ENCODE measurements around the gene DNAH6. TPM values are rescaled to one million over a fixed set of nuclear protein-coding genes. Genes with fewer than 3 reads are reported as not detected.
"Not testable (repeated sequence)": the region's sequence is repeated elsewhere in the genome, so short reads cannot be mapped to it uniquely, and the experiment has no call there.

DNAH6 gene
- total and polyA plus RNA-seq, 2 of the 8 experiments (the other 6 are each of a cell fraction or from before 2014, with no cell fraction given), result 0.06 to 0.43 TPM

- H3K27me3 ChIP-seq (replicated peaks in 1 of 4; ENCODE audit: control insufficient read depth in 3 of 4, extremely low read depth in 1 of 4, insufficient read depth in 3 of 4, low read length in 3 of 4); H3K23ac ChIP-seq (ENCODE audit: insufficient read length); H2BK15ac ChIP-seq (ENCODE audit: low read length); H2AK5ac ChIP-seq (ENCODE audit: low read depth, low read length); H3K27ac ChIP-seq (ENCODE audit: low read depth, low read length); H3K18ac ChIP-seq (ENCODE audit: extremely low read depth, low read length); H3K23me2 ChIP-seq (ENCODE audit: low read depth, low read length); H2BK12ac ChIP-seq (ENCODE audit: low read depth, low read length); H4K91ac ChIP-seq (replicated peaks; ENCODE audit: insufficient read length, low read length); H3K79me1 ChIP-seq (ENCODE audit: low read depth, low read length); H2BK20ac ChIP-seq (ENCODE audit: low read length); H2BK5ac ChIP-seq (ENCODE audit: low read depth, low read length); H3K56ac ChIP-seq (replicated peaks; ENCODE audit: insufficient read length, low read depth, low read length); H3K4me1 ChIP-seq (replicated peaks in 1 of 4; ENCODE audit: control insufficient read depth in 3 of 4, insufficient read depth in 4 of 4, low read length in 3 of 4); H3K36me3 ChIP-seq (ENCODE audit: control insufficient read depth in 2 of 4, insufficient read depth in 4 of 4, low read length in 3 of 4); H3K9me3 ChIP-seq (ENCODE audit: insufficient read depth in 2 of 2, low read depth in 1 of 2, low read length in 1 of 2); H4K8ac ChIP-seq (ENCODE audit: extremely low read depth, insufficient read depth, low read length); POLR2A ChIA-PET (ENCODE audit: partially characterized antibody); H3K4ac ChIP-seq (replicated peaks; ENCODE audit: insufficient read length, low read depth, low read length); H4K5ac ChIP-seq (ENCODE audit: insufficient read length, low read depth, low read length); H3K4me2 ChIP-seq (ENCODE audit: insufficient read depth in 1 of 2, low read depth in 2 of 2, low read length in 2 of 2); FAIRE-seq; H3K79me2 ChIP-seq (ENCODE audit: control insufficient read depth in 1 of 2, insufficient read depth in 2 of 2, low read length in 2 of 2); DNase-seq (ENCODE audit: low read depth in 1 of 2, low spot score in 2 of 2); H3K9ac ChIP-seq (replicated peaks in 1 of 4; ENCODE audit: extremely low read depth in 1 of 4, low read depth in 3 of 4, low read length in 3 of 4); H4K20me1 ChIP-seq (replicated peaks in 1 of 2; ENCODE audit: control insufficient read depth in 1 of 2, insufficient read depth in 2 of 2, low read length in 2 of 2); H2BK120ac ChIP-seq (replicated peaks; ENCODE audit: low read depth, low read length); H3K4me3 ChIP-seq (ENCODE audit: extremely low read depth in 1 of 4, insufficient read depth in 2 of 4, low read depth in 3 of 4, low read length in 4 of 4); H3K14ac ChIP-seq (ENCODE audit: insufficient read length); H2AFZ ChIP-seq (ENCODE audit: low read length): not testable (repeated sequence)
- CTCF ChIA-PET (ENCODE audit: partially characterized antibody), result interaction anchor here (1.1 to 2.6 kb wide), 2 partner anchors 11 to 57 kb away, joined by 3 to 9 read pairs; no protein-coding TSS in a partner anchor
- WGBS, 2 experiments (ENCODE audit: extremely low coverage in 1 of 2, insufficient coverage in 1 of 2, insufficient read length in 1 of 2, insufficient replicate concordance in 2 of 2, low coverage in 1 of 2, low lambda C conversion rate in 2 of 2, missing lambda C conversion rate in 1 of 2), result 97% methylated on average over 4 of the region's 4 CpGs; no CpG with 5 or more reads in 1 of the 2 experiments
Observed at GRCh38 chr2:84868327-84868726, 352.0 kb downstream of the DNAH6 start.

Other genes with a start within 250 kb of the DNAH6 start
- 36.9 and 40.0 TPM in 2 replicates for gene SUCLG1, start 57.2 kb upstream of the DNAH6 start, total RNA-seq (2021; fragmentation: NEBNext Ultra II Directional; extraction: Animal tissue kit (Norgen Biotek cat#: 25700))
- gene SUCLG1, start 57.2 kb upstream of the DNAH6 start, polyA plus RNA-seq (2011; rRNA removed), result 14.6 and 19.9 TPM in 2 replicates